AG04449 (cell line): ENCODE results near the gene PIGV.

Source experiments
- CTCF ChIA-PET: fragments of 350-600 bp; formaldehyde crosslinking; extraction: SDS; loops from one replicate; lab custom pipeline; 2021; ENCODE audit warnings: antibody characterized with exemption; lab: Yijun Ruan, JAX
- POLR2A ChIA-PET: fragments of 400-600, 350-600 bp; formaldehyde crosslinking; extraction: SDS; loops from one replicate; lab custom pipeline; 2020; ENCODE audit warnings: antibody characterized with exemption, inconsistent platforms; lab: Yijun Ruan, JAX
- DNase-seq: peaks from one replicate; pipeline ENCODE4 v3.0.0-alpha.2; 2010; ENCODE audit warnings: low read depth, low spot score
- H3K4me3 ChIP-seq: 2 replicates; pipeline ENCODE4 v1.5.1; 2011; ENCODE audit warnings: low read depth, mild to moderate bottlenecking, control low read depth, low read length
- CTCF ChIP-seq: IDR thresholded peaks from one replicate; pipeline ENCODE4 v1.5.1; 2011; ENCODE audit warnings: mild to moderate bottlenecking, moderate library complexity, low read length, control low read depth, inconsistent platforms; ENCODE audit not compliant: insufficient read depth; ENCODE audit errors: missing control alignments

Gene PIGV

DNA sequence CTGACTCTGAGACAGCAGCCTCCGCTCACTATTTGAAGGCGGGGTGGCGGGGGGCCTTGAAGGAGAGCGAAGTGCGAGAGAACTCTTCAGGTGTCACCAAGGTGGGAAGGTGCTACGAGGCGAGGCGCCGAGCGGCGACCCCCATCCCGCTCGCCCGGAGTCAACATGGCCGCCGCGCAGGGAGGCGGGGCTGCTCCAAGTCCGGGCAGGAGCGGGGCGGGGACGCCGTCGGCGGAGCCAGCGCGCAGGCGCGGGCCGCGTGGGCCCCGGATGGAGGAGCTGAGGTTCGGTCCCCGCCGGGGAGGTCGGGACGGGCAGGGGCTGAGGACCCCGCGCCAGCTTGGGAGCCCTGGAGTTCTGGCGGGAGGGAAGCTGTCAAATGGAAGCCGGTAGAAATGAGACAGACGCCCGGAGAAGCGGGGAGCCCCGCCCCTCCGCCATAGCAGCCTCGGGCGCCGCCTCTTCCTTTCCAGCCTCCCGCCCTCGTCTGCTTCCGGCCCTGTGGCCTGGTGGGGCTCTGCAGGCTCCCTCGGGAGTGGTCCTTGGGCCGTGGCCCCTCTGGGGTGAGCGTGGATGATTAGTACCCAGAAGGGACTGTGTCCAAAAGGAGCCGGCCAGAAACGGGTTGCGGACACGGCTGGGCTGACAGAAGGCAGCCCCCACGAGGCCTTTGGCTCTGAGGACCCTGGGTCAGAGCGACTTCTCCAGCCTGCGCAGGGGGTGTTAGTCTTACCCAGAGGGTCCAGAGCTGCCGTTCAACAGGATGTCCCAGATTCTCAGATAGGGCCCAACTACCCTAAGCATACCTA, at the start of gene PIGV:
PIGV (plus strand) TSS at position 245 of the 809 bp plus-strand sequence. CDS start 2,866 bp downstream, outside the sequence.
- CTCF ChIA-PET = interaction anchor here (0.7 to 9.4 kb wide), 35 partner anchors 9 to 287 kb away, joined by 3 to 509 read pairs (median 6); no protein-coding TSS in a partner anchor
- POLR2A ChIA-PET = interaction anchor here (0.6 to 2.5 kb wide), 10 partner anchors 8 to 182 kb away, joined by 3 to 34 read pairs (median 6); no protein-coding TSS in a partner anchor
- no peak for TF ChIP-seq CTCF
- DNase-seq = no peak
- peak within 1 kb of the TSS; percentile 73 for H3K4me3 ChIP-seq

GRCh38 chr1:26739329-26739914, 48.3 kb upstream of the PIGV start:
- no peak for DNase-seq
- CTCF ChIA-PET = interaction anchor here (0.6 to 1.8 kb wide), 5 partner anchors 32 to 137 kb away, joined by 3 to 5 read pairs (median 3); no protein-coding TSS in a partner anchor
- TF ChIP-seq CTCF = no peak
- POLR2A ChIA-PET = no interaction called here
- no peak overlapping the region for H3K4me3 ChIP-seq

DNA sequence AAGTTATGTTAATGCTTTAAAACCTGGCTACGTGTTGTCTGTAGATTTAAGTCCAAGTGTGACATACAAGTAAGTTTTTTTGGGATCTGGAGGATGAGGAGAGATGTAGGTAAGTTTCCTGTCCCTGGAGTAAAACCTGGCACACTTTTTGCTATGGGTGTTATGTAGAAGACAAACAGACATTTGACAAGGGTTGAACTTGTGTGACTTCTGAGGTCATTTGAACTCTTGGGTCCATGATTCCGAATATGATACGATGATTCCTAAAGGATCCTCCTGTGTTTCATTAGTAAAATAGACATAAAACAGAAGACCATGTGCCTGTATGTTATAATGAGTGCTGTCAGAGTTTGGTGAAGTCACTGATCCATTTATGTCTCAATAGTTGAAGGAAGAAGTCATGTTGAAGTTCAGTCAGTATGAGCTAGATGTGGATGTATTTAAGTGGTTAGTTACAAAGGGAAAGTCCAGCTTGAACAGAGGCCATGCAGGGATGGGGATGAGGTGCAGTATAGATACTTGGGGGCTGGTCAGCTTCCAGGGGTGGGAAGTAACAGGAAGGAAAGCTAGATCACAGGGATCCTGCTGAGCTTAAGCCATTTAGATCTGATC, 47.6 kb upstream of the PIGV start:
- TF ChIP-seq CTCF = no peak
- ChIA-PET CTCF (interaction anchor here (0.6 to 1.8 kb wide), 4 partner anchors 7 to 138 kb away, joined by 3 to 5 read pairs (median 4); no protein-coding TSS in a partner anchor), POLR2A (no interaction called here)
- no peak overlapping the region for H3K4me3 ChIP-seq
- no peak for DNase-seq

GRCh38 chr1:26740952-26741351, 46.8 kb upstream of the PIGV start:
- POLR2A ChIA-PET = no interaction called here

DNA sequence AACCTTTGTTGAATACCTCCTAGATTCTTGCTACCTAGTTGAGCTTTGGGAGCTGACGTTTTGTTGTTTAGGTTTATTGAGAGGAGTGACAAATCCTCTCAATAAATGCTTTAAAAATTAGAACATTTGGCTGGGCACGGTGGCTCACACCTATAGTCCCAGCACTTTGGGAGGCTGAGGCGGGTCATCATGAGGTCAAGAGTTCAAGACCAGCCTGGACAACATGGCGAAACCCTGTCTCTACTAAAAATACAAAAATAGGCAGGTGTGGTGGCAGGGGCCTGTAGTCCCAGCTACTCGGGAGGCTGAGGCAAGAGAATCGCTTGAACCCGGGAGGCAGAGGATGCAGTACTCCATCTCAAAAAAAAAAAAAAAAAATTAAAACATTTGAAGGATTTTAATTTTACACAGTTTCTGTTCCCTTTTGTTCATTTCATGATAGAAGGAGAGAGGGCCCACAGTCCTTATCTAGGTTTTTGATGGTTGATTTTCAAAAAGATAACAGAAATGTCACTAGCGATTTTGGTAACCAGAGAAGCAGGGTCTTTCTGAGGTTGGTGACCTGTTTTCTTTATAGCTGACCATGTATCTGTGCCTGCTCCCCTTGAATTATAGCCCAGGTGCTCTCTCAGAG, 44.2 kb upstream of the PIGV start:
- H3K4me3 ChIP-seq = no peak overlapping the region
- TF ChIP-seq CTCF = no peak
- POLR2A ChIA-PET = interaction anchor here (1.7 kb wide), 1 partner anchor 51 kb away, joined by 8 read pairs; no protein-coding TSS in a partner anchor
- CTCF ChIA-PET = interaction anchor here (1.0 to 2.4 kb wide), 5 partner anchors 14 to 141 kb away, joined by 3 to 7 read pairs (median 5); no protein-coding TSS in a partner anchor
- DNase-seq = no peak

More at GRCh38 chr1:26740952-26741351, 46.8 kb upstream of the PIGV start:
- CTCF ChIA-PET = interaction anchor here (1.4 to 2.4 kb wide), 3 partner anchors 8 to 139 kb away, joined by 3 to 7 read pairs (median 5); no protein-coding TSS in a partner anchor
- no peak overlapping the region for H3K4me3 ChIP-seq
- DNase-seq = no peak
- no peak for TF ChIP-seq CTCF
